CD4-positive, alpha-beta T cell (primary cell): ENCODE results near the gene PAFAH2. TPM values are rescaled to one million over a fixed set of nuclear protein-coding genes. Genes with fewer than 3 reads are reported as not detected.

Experiments used
- ATAC-seq: fragments of 200-7000 bp; cut with Tn5 transposase; one replicate; pipeline ENCODE4 v1.10.0; 2022; ENCODE audit warnings: mild to moderate bottlenecking; ENCODE audit not compliant: poor library complexity
- CTCF ChIA-PET: fragments of 350-600 bp; sonication (Branson Sonifier 250); formaldehyde crosslinking; loops from one replicate; lab custom pipeline; 2021; ENCODE audit warnings: antibody characterized with exemption, inconsistent platforms; lab: Charles Lee
- POLR2A ChIA-PET: fragments of 350-600 bp; sonication (Branson Sonifier 250); formaldehyde crosslinking; loops from one replicate; lab custom pipeline; 2021; ENCODE audit warnings: antibody characterized with exemption, inconsistent platforms; lab: Charles Lee
- DNase-seq, 14 experiments: peaks; one replicate each; pipeline ENCODE4 v3.0.0-alpha.2; 2013 to 2020; ENCODE audit warnings: mixed read lengths in 2 of 14
- H3K27ac ChIP-seq, 2 donors: one replicate each; pipeline versions ENCODE4 v1.5.1 to v1.7.0; 2013; ENCODE audit warnings: low read length in 2 of 2, low read depth in 1 of 2, mild to moderate bottlenecking in 1 of 2
- H3K27me3 ChIP-seq, 2 experiments: 1 replicate in 1 of 2; 2 replicates in 1 of 2; pipeline versions ENCODE4 v1.6.1 to v1.7.0; 2013; ENCODE audit warnings: low read length in 2 of 2, control low read depth in 1 of 2, mild to moderate bottlenecking in 1 of 2, moderate library complexity in 1 of 2; ENCODE audit not compliant: insufficient read depth in 2 of 2, control insufficient read depth in 1 of 2
- H3K36me3 ChIP-seq: one replicate; pipeline ENCODE4 v1.6.1; 2013; ENCODE audit warnings: low read length, control low read depth; ENCODE audit not compliant: insufficient read depth
- H3K4me1 ChIP-seq: one replicate; pipeline ENCODE4 v1.6.1; 2013; ENCODE audit warnings: low read length, control low read depth; ENCODE audit not compliant: insufficient read depth
- H3K4me3 ChIP-seq: one replicate; pipeline ENCODE4 v1.5.1; 2013; ENCODE audit warnings: mild to moderate bottlenecking, low read length, moderate library complexity
- H3K9me3 ChIP-seq, 2 experiments: 1 replicate in 1 of 2; 2 replicates in 1 of 2; pipeline versions ENCODE4 v1.6.1 to v1.7.0; 2013; ENCODE audit warnings: low read length in 2 of 2, mild to moderate bottlenecking in 2 of 2, control low read depth in 1 of 2, moderate library complexity in 1 of 2; ENCODE audit not compliant: control insufficient read depth in 1 of 2, insufficient read depth in 1 of 2
- H3K27ac Mint-ChIP-seq: one replicate; pipeline ENCODE4 v1.8.0; 2020; ENCODE audit warnings: mixed read lengths
- H3K27me3 Mint-ChIP-seq: one replicate; pipeline ENCODE4 v1.8.0; 2021; ENCODE audit warnings: mixed read lengths
- H3K36me3 Mint-ChIP-seq: one replicate; pipeline ENCODE4 v1.8.0; 2021; ENCODE audit warnings: low read depth, mixed read lengths
- H3K4me1 Mint-ChIP-seq: one replicate; pipeline ENCODE4 v1.8.0; 2021; ENCODE audit warnings: low read depth, mixed read lengths
- H3K4me3 Mint-ChIP-seq: one replicate; pipeline ENCODE4 v1.8.0; 2020; ENCODE audit warnings: mild to moderate bottlenecking, mixed read lengths
- H3K9me3 Mint-ChIP-seq: one replicate; pipeline ENCODE4 v1.8.0; 2020; ENCODE audit warnings: mixed read lengths
- intact Hi-C, 2 experiments: fragments of 100-400 bp; cut with DNase I in 1 of 2; cut with micrococcal nuclease in 1 of 2; formaldehyde crosslinking; loops; one replicate each; pipeline versions ENCODE4 v1.15.1 to v1.9.0; 2023 to 2025; cut with DNase I, micrococcal nuclease
- total RNA-seq, 174 experiments: library from RNA in 2 of 174; stranded (reverse) in 2 of 174; gene quantifications; one replicate each; pipeline ENCODE4 v1.2.3 and lab custom pipeline; 2021 to 2026
- TF ChIP-seq, protein P1 (sequence below): fragments of 200-600 bp; IDR thresholded peaks from one replicate; pipeline ENCODE4 v1.8.0; 2022; ENCODE audit warnings: antibody characterized with exemption, mild to moderate bottlenecking

The PAFAH2 gene
- total RNA-seq, 2 experiments from 2014 or later, result 7.9 to 8.1 TPM

DNA sequence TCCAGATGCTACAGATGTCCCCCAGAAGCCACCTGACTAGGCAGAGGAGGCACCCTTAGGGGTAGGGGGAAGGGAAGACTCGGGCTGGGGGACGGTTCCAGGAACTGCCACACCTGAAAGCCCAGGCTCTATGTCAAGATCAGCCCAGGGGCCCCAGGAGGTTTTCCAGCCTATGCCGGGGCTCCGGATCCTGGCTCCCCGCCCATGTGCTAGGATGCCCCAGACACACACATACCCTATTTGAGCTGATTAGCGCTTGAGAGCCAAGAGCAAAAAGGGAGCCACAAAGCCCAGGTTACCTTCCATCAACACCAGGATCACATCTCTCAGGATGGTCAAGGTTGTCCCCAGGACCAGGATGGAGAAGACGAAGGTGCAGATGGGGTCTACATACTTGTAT is 43.5 kb upstream of the PAFAH2 start:
- H3K27ac ChIP-seq, result no peak overlapping the region
- peaks cover 30 to 35% of the 10 kb centered on the region in 2 experiments for H3K27me3 ChIP-seq
- TF ChIP-seq, protein P1, sequence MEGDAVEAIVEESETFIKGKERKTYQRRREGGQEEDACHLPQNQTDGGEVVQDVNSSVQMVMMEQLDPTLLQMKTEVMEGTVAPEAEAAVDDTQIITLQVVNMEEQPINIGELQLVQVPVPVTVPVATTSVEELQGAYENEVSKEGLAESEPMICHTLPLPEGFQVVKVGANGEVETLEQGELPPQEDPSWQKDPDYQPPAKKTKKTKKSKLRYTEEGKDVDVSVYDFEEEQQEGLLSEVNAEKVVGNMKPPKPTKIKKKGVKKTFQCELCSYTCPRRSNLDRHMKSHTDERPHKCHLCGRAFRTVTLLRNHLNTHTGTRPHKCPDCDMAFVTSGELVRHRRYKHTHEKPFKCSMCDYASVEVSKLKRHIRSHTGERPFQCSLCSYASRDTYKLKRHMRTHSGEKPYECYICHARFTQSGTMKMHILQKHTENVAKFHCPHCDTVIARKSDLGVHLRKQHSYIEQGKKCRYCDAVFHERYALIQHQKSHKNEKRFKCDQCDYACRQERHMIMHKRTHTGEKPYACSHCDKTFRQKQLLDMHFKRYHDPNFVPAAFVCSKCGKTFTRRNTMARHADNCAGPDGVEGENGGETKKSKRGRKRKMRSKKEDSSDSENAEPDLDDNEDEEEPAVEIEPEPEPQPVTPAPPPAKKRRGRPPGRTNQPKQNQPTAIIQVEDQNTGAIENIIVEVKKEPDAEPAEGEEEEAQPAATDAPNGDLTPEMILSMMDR, result no peak
- no peak overlapping the region for H3K4me3 ChIP-seq
- H3K9me3 ChIP-seq, result peaks cover 0 to 6% of the 10 kb centered on the region in 2 experiments
- DNase-seq (no peak), ATAC-seq (no peak)
- CTCF ChIA-PET, result no interaction called here
- no peaks in the 10 kb centered on the region for H3K36me3 Mint-ChIP-seq
- intact Hi-C loops, result no loop called here
- H3K27ac Mint-ChIP-seq, result no peak overlapping the region
- no peaks in the 10 kb centered on the region for H3K36me3 ChIP-seq
- H3K9me3 Mint-ChIP-seq, result no peaks in the 10 kb centered on the region
- no peak overlapping the region for H3K4me3 Mint-ChIP-seq
- H3K27me3 Mint-ChIP-seq, result peaks cover 33% of the 10 kb centered on the region
- POLR2A ChIA-PET, result no interaction called here
- H3K4me1 Mint-ChIP-seq, result peaks cover 6% of the 10 kb centered on the region
- peaks cover 1% of the 10 kb centered on the region for H3K4me1 ChIP-seq

DNA sequence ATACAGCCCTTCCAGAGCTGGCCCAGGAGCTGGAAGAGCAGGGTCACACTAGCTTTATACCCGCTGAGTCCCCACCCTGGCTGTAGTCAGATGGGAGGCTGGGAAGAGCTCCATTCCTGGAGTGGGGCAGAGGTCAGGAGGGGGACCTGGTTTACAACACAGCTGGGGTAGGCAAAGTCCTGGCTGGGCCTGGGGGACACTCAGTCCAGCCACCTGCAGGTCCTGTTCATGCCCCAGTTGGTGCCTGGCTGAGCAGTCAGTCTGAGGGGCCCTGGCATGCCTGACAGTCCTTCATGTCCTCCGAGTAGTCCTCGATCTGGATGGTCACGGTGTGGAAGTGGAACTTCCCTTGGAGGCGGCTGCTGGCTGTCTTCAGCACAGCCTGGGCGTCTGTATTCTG is 41.0 kb upstream of the PAFAH2 start:
- H3K4me1 ChIP-seq, result peaks cover 22% of the 10 kb centered on the region
- no peaks in the 10 kb centered on the region for H3K36me3 ChIP-seq
- no peak for ATAC-seq
- H3K9me3 ChIP-seq, result no peaks in the 10 kb centered on the region
- intact Hi-C loops, result loop anchor here in 1 of 2 experiments (5.0 to 10.0 kb wide), 2 partner anchors 73 to 376 kb away; partner anchors contain the start of genes LIN28A and PDIK1L
- Mint-ChIP-seq H3K27me3 (peaks cover 17% of the 10 kb centered on the region), H3K27ac (no peak overlapping the region), H3K36me3 (no peaks in the 10 kb centered on the region), H3K9me3 (no peaks in the 10 kb centered on the region), H3K4me3 (no peak overlapping the region), H3K4me1 (peaks cover 17% of the 10 kb centered on the region)
- H3K4me3 ChIP-seq, result no peak overlapping the region
- DNase-seq, result no peak
- no peak overlapping the region for H3K27ac ChIP-seq
- ChIA-PET POLR2A (no interaction called here), CTCF (no interaction called here)
- H3K27me3 ChIP-seq, result peaks cover 9 to 14% of the 10 kb centered on the region in 2 experiments
- TF ChIP-seq, protein P1, result no peak

DNA sequence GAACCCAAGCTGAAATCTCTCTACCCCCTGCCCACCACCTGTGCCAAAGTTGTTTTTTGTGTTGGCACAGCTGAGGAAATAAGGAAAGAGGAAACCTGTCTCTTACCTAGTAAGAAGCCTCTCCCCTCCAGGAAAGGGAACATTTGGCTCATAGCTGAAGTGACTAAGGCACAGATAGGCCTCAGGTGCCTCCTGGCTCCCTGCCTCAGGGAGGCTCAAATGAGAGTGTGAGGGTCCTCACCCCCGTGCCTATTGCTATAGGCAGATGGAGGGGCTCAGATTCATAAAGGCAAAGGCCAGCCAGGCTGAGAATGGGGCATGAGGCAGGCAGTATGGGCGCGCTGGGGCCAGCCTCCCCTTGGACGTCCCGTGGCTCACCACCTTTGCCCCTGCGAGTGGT is 40.6 kb upstream of the PAFAH2 start:
- H3K36me3 ChIP-seq, result no peaks in the 10 kb centered on the region
- H3K27me3 ChIP-seq, result peaks cover 6 to 11% of the 10 kb centered on the region in 2 experiments
- Mint-ChIP-seq H3K4me3 (no peak overlapping the region), H3K27me3 (peaks cover 13% of the 10 kb centered on the region), H3K9me3 (no peaks in the 10 kb centered on the region), H3K36me3 (no peaks in the 10 kb centered on the region), H3K27ac (no peak overlapping the region), H3K4me1 (peaks cover 17% of the 10 kb centered on the region)
- ChIA-PET POLR2A (no interaction called here), CTCF (no interaction called here)
- no peak overlapping the region for H3K27ac ChIP-seq
- no peaks in the 10 kb centered on the region for H3K9me3 ChIP-seq
- intact Hi-C loops, result loop anchor here in 1 of 2 experiments (5.0 to 10.0 kb wide), 2 partner anchors 74 to 376 kb away; partner anchors contain the start of genes LIN28A and PDIK1L
- DNase-seq, result no peak
- peaks cover 22% of the 10 kb centered on the region for H3K4me1 ChIP-seq
- TF ChIP-seq, protein P1, result no peak
- no peak for ATAC-seq
- no peak overlapping the region for H3K4me3 ChIP-seq
